ENCODE results near the gene RNF6.

- TF ChIP-seq YY1 (IDR thresholded peaks at IDR 0.05; ENCODE audit: insufficient read depth, insufficient read length) (no peak), ZNF274 (IDR thresholded peaks at IDR 0.05; ENCODE audit: low read depth, low read length) (no peak)
Measured at GRCh38 chr13:26255691-26256277, 33.7 kb upstream of the RNF6 start.
